HG02938 (cell line): ENCODE measurements around the gene DHX58.

Source experiments
- ATAC-seq: cut with Tn5 transposase; IDR thresholded peaks from one replicate; pipeline ENCODE4 v1.9.1; 2021; ENCODE audit warnings: mild to moderate bottlenecking, moderate library complexity; ENCODE audit not compliant: unreplicated experiment

Gene DHX58

DNA sequence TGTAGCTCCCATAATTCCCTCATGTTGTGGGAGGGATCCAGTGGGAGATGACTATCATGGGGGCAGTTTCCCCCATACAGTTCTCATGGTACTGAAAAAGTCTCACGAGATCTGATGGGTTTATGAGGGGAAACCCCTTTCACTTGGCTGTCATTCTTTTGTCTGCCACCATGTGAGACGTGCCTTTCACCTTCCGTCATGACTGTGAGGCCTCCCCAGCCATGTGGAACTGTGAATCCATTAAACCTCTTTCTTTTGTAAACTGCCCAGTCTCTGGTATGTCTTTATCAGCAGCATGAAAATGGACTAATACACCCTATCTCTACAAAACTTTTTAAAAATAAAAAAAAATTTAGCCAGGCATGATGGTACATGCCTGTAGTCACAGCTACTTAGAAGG lies 55.9 kb downstream of the DHX58 start:
- no peak for ATAC-seq

GRCh38 chr17:42055496-42055895 lies 57.0 kb downstream of the DHX58 start:
- ATAC-seq, result no peak

GRCh38 chr17:42055027-42055426 lies 57.5 kb downstream of the DHX58 start:
- no peak for ATAC-seq

- no peak for ATAC-seq
Observed at GRCh38 chr17:42053731-42054500, 58.6 kb downstream of the DHX58 start.

GRCh38 chr17:42052346-42052877 lies 60.1 kb downstream of the DHX58 start:
- ATAC-seq, result no peak

DNA sequence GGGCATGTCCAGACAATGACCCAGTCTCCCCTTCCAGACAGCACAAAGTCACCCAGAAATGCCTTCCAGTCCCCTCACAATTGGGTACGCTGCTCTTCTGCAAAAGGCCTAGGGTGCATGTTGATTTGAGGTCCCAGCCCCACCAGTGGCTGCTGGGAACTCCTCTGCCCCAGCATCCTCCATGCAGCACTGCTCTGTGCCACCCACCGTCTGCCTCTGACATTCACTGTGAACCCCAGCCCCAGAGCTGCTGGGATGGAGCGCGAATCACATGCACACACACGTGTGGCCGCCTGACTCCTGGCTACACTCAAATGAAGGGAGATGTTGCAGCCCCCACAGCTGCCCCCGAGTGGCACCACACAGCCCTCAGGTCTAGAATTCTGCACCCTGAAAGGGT lies 60.9 kb downstream of the DHX58 start:
- no peak for ATAC-seq
